Activated CD4-positive, CD25-positive, alpha-beta regulatory T cell treated with anti-CD3 and anti-CD28 coated beads, Interleukin-2, amount 50 U/mL, for 16 hours (primary cell): ENCODE results near the gene CFTR.
"Not testable (repeated sequence)": the region's sequence is repeated elsewhere in the genome, so short reads cannot be mapped to it uniquely, and the experiment has no call there.

Experiments used
- DNase-seq: peaks from one replicate; pipeline ENCODE4 v3.0.0-alpha.2; 2020; ENCODE audit warnings: low read depth, low spot score

The CFTR gene

DNA sequence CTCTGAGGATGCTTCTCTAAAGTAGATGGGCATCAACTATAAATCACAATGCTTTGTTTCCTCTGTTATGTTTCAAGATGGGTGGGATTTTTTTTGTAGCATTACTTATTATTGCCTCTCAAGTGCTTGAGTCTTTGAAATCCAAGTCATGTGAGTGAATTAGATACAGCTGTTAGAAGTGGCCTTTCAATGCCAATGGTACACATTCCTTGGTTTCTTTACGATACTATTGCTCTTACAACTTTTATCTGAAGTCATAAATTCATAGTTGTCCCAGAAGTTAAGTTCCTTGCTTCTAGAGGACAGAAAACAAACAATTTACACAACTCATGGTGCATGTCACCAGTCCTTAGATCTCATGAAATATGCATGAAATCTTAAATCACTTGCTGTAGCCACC lies 15.5 kb downstream of the CFTR start:
- DNase-seq: no peak

DNA sequence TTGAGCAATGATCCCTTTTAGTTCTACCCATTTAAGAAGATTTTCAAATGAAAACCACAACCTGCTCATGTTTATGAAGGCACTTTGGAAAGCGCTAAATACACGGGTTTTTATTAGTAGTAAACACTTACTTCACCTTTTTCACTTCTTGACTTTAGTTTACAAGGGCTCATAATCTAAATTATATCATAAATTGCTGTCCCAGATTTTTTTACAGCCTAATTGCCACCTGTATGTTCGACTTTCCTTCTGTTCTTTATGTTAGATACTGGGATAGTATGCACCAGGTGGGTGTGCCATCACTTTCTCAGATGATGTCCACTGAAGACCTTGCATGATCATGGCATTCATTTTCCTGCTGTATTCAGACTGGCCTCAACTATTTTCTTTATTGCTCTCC lies 22.5 kb downstream of the CFTR start:
- no peak for DNase-seq

DNA sequence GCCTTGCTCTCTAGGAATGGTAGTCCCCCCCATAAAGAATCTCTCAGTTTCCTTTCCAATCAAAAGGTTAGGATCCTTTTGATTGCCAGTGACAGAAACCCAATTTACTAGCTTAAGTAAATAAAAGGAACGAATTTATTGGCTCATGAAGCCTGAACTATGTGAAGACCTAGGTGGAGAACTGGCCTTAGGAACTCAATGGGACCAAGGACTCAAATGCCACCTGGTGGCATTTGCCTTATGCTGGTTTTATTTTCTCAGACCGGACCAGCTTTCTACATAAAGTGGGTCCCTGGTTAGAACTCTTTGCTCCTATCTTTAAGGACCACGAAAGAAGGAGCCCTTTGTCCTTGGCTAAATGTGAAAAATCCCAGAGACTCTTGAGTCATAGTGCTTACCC lies 25.4 kb downstream of the CFTR start:
- no peak for DNase-seq

DNA sequence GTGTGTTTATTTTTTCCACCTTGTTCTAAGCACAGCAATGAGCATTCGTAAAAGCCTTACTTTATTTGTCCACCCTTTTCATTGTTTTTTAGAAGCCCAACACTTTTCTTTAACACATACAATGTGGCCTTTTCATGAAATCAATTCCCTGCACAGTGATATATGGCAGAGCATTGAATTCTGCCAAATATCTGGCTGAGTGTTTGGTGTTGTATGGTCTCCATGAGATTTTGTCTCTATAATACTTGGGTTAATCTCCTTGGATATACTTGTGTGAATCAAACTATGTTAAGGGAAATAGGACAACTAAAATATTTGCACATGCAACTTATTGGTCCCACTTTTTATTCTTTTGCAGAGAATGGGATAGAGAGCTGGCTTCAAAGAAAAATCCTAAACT lies 28.9 kb downstream of the CFTR start:
- no peak for DNase-seq

DNA sequence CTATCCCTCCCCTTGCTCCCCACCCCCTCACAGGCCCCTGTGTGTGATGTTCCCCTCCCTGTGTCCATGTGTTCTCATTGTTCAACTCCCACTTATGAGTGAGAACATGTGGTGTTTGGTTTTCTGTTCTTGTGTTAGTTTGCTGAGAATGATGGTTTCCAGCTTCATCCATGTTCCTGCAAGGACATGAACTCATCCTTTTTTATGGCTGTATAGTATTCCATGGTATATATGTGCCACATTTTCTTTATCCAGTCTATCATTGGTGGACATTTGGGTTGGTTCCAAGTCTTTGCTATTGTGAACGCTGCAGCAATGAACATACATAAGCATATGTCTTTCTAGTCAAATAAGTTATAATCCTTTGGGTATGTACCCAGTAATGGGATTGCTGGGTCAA lies 37.4 kb downstream of the CFTR start:
- DNase-seq: not testable (repeated sequence)

DNA sequence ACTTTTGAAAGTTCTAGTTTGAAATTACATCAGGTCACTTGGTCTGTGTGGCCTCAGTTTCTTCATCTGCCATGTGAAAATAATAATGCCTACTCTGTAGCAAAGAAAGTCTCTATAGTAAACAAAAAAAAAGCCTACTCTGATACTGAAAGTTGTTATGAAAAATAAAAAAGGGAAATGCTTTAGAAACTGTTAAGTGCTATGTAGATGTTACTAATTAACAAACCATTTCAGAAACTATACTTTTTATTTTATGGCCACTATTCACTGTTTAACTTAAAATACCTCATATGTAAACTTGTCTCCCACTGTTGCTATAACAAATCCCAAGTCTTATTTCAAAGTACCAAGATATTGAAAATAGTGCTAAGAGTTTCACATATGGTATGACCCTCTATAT lies 50.6 kb downstream of the CFTR start:
- no peak for DNase-seq

DNA sequence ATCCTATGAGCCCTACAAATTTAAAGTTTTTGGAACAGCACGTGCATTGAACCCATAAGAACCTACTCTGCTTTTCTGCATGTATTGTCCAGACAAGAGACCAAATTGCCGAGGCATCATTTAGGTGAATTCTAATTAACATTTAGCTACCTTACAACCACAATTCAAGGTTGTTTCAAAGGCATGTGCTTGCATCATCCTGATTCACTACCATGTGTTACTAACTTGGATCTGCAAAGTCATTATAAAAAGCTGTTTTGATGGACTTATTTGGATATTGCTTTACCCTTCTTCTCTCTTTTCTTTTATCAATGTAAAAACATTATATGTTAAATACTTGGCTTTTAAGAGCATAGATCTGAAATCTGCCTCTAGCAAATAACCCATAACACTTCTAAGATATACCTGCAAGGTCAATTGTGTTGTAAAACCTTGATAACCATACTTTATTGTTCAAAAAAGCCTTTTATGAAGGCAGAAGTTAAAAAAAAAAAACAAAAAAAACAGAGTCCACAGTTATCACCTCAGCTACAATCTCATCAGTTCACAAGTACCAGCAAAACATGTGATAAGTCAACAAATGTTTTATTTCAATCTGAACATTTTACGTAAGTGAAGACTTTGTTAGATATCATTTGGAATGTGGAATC lies 51.9 kb downstream of the CFTR start:
- DNase-seq: no peak

DNA sequence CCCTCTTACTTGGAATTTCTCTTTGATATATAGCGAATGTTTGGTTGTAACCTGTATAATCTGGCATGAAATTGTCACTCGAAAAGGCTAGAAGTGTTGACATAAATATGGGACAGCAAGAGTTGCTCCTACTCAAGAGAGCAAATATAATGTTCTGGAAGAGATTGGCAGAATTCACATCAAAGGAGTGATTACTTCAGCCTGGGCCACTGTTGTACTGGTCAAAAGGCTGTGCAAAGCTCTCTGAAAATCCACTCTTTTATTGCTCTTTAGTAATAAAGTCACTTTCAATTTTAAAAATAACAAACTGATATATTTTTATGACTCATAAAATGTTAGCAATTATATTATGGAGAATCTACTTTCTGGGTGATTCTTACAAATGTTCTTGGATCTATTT lies 58.2 kb downstream of the CFTR start:
- no peak for DNase-seq

DNA sequence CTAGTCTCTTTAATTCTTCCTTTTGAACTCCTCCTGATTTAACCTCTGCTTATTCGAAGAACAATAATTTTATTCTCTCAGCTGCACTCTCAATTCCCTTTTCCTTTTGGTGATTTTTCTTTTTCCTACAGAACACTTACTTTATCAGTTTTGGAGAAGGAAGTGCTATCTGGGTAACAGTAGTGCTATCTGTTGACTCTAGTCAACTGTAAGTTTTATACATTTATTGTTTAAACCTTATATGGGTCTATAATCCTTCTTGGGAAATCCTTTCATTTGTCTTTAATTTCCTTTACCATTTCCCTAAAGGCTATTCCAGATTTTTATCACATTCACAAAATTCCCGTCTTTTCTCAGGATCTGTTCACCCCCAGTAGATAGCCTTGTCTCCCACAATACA lies 64.2 kb downstream of the CFTR start:
- no peak for DNase-seq

DNA sequence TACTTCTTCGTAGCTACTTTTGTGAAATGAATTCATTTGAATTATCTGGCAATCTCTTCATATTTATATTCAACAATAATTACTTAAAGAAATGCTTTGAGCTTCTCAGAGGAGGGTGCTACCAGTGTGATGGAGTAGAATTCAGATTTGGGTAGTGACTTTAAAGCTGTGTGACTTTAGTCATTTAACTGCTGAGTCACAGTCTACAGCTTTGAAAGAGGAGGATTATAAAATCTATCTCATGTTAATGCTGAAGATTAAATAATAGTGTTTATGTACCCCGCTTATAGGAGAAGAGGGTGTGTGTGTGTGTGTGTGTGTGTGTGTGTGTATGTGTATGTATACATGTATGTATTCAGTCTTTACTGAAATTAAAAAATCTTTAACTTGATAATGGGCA lies 68.2 kb downstream of the CFTR start:
- no peak for DNase-seq

DNA sequence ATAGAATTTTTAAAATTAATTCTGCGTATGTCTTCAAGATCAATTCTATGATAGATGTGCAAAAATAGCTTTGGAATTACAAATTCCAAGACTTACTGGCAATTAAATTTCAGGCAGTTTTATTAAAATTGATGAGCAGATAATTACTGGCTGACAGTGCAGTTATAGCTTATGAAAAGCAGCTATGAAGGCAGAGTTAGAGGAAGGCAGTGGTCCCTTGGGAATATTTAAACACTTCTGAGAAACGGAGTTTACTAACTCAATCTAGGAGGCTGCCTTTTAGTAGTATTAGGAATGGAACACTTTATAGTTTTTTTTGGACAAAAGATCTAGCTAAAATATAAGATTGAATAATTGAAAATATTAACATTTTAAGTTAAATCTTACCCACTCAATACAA lies 70.8 kb downstream of the CFTR start:
- DNase-seq: no peak

DNA sequence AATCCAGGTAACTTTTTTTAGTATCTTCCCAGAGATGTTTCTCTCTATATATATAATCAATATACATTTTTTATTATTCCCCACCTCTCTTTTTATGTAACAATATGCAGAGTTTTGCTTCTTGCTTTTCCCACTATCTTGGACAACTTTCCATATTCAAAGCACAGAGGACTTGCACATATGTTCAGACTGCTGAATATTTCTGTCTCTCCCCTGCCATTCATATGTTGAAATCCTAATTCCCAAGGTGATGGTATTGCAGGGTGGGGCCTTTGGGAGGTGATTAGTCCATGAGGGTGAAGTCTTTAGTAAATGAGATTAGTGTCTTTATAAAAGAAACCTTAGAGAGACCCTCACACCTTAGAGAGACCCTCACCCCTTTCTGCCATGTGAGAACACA lies 72.8 kb downstream of the CFTR start:
- no peak for DNase-seq

DNA sequence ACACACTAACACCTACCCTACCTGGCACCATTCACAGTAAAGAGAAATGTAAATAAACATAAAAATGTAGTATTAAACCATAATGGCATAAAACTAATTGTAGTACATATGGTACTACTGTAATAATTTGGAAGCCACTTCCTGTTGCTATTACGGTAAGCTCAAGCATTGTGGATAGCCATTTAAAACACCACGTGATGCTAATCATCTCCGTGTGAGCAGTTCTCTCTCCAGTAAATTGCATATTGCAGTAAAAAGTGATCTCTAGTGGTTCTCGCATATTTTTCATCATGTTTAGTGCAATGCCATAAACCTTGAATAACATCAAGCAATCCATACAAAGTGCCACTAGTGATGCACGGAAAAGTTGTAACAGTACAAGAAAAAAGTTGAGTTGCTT lies 75.4 kb downstream of the CFTR start:
- DNase-seq: no peak

DNA sequence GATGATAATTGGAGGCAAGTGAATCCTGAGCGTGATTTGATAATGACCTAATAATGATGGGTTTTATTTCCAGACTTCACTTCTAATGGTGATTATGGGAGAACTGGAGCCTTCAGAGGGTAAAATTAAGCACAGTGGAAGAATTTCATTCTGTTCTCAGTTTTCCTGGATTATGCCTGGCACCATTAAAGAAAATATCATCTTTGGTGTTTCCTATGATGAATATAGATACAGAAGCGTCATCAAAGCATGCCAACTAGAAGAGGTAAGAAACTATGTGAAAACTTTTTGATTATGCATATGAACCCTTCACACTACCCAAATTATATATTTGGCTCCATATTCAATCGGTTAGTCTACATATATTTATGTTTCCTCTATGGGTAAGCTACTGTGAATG lies 79.6 kb downstream of the CFTR start:
- no peak for DNase-seq

DNA sequence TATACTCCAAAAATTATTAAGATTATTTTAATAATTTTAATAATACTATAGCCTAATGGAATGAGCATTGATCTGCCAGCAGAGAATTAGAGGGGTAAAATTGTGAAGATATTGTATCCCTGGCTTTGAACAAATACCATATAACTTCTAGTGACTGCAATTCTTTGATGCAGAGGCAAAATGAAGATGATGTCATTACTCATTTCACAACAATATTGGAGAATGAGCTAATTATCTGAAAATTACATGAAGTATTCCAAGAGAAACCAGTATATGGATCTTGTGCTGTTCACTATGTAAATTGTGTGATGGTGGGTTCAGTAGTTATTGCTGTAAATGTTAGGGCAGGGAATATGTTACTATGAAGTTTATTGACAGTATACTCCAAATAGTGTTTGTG lies 80.2 kb downstream of the CFTR start:
- DNase-seq: no peak

DNA sequence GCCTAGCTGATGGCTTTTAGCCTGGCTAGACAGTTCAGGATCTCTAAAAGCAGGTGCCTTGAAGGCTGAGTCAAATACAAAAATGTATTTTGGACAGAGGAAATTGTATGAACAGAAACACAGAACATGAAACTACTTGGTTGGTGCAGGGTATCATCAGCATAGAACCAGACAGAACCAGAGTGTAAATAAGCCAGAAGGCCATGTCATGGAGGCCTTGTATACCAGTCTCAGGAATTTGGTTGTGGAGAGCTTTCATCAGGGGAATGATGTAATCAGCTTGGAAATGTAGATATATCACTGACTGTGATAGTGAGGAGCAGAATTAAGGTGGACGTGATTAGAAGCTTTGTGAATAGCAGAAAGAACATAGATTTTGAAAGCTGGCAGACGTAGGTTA lies 82.9 kb downstream of the CFTR start:
- DNase-seq: no peak

DNA sequence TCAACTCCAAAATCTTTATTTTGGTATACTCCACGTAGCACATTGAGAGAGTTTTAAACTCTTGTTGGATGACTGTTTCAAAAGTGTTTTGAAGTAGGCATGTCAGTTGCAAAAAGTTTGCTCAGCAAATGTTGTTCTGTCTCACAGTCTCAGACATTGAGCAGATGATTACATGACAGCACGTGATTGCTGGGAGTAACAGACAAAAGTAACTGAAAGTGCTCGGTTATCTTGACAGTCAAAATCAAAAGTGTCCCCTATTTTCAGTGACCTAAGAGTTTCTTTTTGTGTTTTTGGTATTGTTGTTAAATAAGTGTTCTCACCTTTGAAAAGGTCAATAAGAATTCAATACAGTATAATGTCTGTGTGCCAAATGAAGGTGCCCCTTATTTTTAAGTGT lies 84.3 kb downstream of the CFTR start:
- DNase-seq: no peak

DNA sequence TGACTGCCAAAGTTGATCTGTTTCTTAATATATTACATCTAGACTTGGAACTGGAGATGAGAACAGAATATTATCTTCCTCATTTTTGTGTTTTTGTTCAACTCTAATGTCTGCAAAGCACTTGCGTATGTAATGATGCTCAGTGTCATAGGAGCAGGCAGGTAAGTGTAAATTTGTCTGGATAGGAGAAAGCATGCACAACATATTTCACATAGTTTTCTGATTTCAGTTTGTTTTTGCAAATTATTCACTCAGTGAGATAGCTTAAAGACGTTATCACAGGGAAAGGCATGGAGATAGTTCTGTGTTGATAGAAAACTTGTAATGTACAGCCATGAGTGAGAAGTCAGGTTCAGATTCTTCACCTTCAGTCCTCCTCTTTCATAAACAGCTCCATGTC lies 84.8 kb downstream of the CFTR start:
- DNase-seq: no peak

DNA sequence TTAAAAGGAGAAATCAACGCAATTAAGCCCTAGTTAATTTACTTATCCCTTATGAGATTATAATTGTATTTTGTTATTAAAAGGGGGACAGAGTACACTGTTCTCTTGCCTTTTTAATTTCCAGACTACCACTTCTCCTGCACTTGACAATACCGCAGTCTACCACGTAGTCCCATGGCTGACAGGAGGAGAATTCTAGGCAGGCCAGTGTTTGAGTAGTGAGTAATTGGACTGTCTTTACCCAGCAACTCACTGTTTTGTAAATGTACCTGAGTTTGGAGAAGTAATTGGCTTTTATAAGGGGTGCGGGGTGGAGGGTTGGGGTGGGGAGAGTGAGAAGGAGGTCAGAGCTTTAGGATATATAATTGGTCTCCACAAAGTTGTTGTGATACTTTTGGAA lies 85.4 kb downstream of the CFTR start:
- DNase-seq: no peak

DNA sequence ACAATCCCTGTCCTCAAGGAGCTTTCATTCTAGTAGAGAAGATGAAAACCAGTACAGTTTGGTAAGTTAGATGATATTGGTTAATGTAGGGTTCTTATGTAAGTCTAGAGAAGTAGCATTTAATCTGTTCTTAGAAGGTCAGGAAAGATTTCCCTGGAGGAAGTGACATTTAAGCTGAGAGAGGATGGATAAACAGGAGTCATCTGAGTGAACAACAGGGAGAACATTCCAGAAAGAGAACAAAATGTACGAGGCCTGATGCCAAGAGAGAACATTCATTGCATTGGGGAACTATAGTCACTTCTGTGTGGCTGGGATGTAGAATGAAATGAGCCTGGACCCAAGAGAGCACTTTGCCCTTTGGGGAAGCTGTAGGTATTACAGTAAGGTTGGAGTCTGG lies 88.0 kb downstream of the CFTR start:
- no peak for DNase-seq

DNA sequence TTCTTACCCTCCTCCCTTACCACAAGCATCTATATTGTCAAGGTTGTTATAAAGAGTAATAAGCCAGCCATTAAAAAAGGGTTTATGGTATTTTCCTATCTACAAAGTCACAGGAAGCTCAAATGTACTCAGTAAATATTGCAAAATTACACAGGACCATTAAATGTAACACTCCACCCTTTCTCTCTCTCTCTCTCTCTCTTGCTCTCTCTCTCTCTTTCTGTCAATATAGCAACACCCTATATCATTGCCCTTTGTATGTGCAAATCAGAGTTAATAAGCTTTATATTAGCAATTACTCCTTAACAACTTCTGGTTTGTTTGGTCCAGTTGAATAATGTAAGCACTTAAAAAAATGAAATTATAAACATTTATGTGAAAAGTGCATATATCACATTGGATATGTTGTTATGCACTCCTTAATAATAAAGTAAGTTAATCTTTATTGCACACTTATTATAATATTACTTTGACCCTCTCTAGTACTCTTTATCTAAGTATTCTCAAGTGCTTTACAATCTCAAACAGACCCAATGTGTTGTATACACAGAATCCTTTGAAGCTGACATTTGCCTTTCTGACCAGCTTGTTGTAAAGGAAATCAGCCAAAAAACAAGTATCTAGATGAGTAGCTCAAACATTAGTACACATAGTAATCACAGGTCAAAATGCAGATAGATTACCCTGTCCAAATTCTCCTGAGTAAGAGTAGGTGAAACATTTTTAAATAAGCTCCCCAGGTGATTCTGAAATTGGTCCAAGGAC lies 93.2 kb downstream of the CFTR start:
- no peak for DNase-seq

DNA sequence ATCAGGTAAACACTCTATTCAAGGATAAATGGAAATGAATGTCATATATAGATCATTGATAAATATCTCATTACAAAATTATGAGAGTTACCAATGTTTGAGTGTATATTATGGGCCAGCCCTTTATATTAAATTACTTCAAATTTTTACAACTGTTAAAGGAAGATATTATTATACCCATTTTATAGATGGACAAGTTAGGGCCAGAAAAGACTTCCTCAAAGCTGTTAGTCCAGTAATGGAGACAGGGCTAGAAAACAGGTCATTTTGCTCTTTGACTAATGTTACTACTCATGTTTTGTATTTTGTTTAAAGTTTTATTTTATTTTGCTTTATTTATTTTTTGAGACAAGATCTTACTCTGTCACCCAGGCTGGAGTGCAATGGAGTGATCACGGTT lies 101.6 kb downstream of the CFTR start:
- no peak for DNase-seq

DNA sequence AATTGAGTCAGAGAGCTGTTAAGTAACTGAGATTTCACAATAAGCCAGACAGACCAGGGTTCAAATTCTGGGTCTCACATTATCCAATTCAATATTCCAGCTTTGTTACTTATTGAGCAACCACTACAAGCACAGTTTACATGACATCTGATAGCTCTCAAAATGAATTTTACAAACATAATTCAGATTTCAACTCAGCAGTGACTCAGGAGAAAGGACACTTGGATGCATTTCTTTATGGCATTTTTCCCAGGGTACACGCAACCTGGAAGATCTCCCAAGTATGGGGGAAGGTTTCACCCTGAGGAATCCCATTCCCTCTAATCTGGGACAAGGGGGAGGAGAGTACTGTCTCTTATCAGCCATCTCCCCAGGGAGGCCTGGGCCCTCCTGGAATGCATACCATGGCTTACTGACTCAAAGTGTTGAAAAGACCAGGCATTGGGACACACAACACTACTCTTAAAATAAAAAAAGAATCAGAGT lies 102.4 kb downstream of the CFTR start:
- no peak for DNase-seq

DNA sequence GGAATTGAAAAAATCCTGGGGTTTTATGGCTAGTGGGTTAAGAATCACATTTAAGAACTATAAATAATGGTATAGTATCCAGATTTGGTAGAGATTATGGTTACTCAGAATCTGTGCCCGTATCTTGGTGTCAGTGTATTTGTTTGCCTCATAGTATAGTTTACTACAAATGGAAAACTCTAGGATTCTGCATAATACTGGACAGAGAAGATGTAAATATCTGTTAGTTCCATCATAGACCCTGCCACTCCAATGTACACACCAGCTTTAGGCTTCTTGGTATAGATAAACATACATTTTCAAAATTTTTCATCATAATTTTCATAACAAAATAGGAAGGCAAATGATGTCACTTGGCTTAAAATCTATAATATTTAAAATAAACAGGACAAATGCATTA lies 108.1 kb downstream of the CFTR start:
- no peak for DNase-seq
